ENCODE results near the gene MCEE.

- TF ChIP-seq CTCF (IDR thresholded peaks at IDR 0.05) (no peak), EP300 (IDR thresholded peaks at IDR 0.05) (no peak), POLR2A (IDR thresholded peaks at IDR 0.05) (no peak)
These were observed 3.6 kb upstream of the MCEE start for GRCh38 chr2:71133603-71134002.

Measured in ovary (tissue), 3 donors.